GM10248 (cell line): ENCODE data around the gene NUDT2.

Experiments used
- CTCF ChIA-PET: fragments of 300-600 bp; sonication (Branson Sonifier 250); formaldehyde crosslinking; extraction: SDS; loops from one replicate; lab custom pipeline; 2021; ENCODE audit warnings: antibody characterized with exemption; lab: Yijun Ruan, JAX
- POLR2A ChIA-PET: fragments of 350-650 bp; sonication (Branson Sonifier 250); formaldehyde crosslinking; extraction: SDS; loops from one replicate; lab custom pipeline; 2020; ENCODE audit warnings: antibody characterized with exemption; lab: Yijun Ruan, JAX
- DNase-seq: peaks from one replicate; pipeline ENCODE4 v3.0.0; 2012; ENCODE audit errors: extremely low spot score
- TF ChIP-seq, protein P1 (sequence below): IDR thresholded peaks from 2 replicates; pipeline ENCODE4 v1.5.1; 2012; ENCODE audit warnings: mild to moderate bottlenecking, low read depth; ENCODE audit errors: extremely low read depth, missing control alignments, control extremely low read depth

The NUDT2 gene

DNA sequence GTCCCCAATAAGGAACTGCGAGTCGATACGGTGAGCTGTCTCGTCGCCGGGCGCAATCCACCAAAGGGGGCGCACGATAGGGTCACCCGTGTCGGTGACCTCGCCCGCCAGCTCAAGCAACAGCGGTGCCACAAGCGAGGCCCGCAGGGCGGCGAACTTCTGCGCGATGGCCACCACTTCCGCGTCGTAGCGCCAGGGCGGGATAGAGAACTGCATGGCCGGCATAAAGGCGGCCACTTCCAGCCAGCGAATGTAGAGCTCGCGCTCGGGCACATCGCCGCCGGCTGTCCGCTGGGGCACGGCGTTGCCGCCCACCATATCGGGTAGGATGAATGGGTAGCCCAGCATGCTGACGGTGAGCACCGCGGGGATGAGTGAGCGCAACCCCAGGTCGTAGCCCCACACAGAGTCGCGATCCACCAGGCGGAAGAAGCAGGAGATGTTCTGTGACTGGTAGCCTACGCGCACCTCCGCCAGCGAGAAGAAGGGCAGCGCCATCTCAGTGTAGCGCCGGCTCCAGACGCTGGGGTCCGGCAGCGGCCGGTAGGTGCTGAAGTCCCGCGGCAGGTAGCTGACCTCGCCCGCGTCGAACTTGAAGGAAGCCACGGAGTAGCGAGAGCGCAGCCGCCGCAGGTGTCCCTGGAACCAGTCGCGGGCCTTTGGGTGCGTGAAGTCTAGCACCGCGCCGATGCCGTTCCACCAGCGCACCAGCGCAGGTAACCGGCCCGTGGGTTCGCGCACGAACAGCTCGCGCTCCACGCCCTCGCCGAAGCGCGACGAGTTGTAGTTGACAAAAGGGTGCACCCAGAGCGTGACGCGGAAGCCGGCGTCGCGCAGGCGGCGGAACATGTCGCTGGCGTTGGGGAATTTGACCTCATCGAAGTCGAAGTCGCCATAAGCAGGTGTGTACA lies 41.9 kb downstream of the NUDT2 start:
- POLR2A ChIA-PET = no interaction called here
- CTCF ChIA-PET = interaction anchor here (1.2 to 2.0 kb wide), 4 partner anchors 9 to 39 kb away, joined by 3 to 11 read pairs (median 7); no protein-coding TSS in a partner anchor
- TF ChIP-seq, protein P1, sequence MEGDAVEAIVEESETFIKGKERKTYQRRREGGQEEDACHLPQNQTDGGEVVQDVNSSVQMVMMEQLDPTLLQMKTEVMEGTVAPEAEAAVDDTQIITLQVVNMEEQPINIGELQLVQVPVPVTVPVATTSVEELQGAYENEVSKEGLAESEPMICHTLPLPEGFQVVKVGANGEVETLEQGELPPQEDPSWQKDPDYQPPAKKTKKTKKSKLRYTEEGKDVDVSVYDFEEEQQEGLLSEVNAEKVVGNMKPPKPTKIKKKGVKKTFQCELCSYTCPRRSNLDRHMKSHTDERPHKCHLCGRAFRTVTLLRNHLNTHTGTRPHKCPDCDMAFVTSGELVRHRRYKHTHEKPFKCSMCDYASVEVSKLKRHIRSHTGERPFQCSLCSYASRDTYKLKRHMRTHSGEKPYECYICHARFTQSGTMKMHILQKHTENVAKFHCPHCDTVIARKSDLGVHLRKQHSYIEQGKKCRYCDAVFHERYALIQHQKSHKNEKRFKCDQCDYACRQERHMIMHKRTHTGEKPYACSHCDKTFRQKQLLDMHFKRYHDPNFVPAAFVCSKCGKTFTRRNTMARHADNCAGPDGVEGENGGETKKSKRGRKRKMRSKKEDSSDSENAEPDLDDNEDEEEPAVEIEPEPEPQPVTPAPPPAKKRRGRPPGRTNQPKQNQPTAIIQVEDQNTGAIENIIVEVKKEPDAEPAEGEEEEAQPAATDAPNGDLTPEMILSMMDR = no peak
- no peak for DNase-seq

DNA sequence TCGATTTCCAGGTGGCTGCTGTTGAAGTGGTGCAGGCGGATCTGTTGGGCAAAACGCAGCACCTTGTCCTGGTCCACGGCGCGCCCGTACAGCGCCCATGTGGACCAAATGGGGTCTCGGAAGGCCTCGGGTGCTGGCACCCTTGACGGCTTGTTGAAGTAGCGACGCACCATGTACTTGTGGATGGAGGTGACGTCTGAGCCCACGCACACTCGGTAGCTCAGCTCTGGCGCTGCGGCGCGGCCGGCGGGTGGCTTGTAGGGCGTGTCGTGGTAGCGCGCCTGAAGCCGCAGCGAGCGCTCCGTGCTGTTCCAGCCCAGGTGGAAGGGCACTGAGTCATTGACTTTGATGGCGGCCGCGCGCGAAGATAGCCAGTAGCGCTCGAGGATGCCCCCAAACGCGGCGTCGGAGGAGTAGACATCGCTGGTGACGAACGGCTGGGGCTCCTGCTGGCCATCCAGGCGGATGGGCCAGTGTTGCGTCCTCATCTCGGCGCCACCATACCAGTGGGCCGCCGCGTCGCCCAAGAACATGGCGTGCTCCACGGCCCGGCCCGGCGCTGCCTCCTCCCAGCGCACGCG lies 42.6 kb downstream of the NUDT2 start:
- CTCF ChIA-PET = interaction anchor here (1.4 to 9.0 kb wide), 3 partner anchors 25 to 40 kb away, joined by 3 to 162 read pairs (median 11); no protein-coding TSS in a partner anchor
- no peak for DNase-seq
- TF ChIP-seq, protein P1 = no peak
- POLR2A ChIA-PET = no interaction called here

DNA sequence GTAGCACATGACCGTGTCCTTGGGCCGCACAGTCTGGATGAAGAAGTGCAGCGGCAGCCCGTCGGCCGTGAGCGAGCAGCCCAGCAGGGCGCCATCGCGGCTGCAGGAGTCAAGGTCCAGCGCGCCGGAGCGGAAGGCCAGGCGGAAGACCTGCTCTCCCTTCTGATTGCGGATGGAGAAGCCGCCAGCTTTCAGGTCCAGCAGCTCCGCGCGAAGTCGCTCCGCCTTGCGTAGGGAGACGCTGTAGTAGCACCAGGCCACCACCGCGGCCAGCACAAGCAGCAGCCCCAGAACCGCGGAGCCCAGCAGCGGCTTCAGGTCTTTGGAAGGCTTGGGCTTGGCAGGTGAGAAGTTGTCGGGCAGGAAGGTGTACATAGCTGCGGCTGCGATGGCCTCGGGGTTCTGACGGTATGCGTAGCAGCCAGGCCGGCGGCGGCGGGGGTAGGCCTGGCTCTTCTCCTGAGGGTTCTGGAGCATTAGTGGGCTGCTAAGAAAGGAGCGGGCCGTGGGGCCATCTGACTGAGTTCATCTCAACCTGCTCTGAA lies 43.2 kb downstream of the NUDT2 start:
- TF ChIP-seq, protein P1 = no peak
- ChIA-PET POLR2A (interaction anchor here (0.5 kb wide), 1 partner anchor 25 kb away, joined by 3 read pairs; no protein-coding TSS in a partner anchor), CTCF (interaction anchor here (1.7 to 9.0 kb wide), 2 partner anchors 31 to 39 kb away, joined by 5 to 162 read pairs; no protein-coding TSS in a partner anchor)
- no peak for DNase-seq

DNA sequence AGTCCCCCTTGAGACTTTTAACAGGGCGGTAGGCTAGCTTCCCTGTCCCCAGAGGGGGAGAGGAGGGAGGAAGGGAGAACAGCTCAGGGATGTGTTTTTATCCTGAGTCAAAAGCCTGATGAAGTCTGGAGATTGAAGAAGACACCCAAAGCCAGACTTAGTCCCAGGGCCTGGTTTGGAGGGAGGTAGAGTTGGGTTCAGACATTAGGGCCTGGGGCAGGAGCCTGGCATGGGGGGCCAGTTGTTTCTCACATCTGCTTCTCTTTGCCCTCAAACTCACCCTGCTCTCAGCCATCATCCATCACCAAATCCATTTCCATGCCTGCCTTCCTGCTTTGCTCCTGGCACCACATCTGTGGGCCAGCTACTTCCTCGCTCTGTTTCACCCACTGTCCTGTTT lies 44.4 kb downstream of the NUDT2 start:
- TF ChIP-seq, protein P1 = no peak
- ChIA-PET POLR2A (interaction anchor here (0.8 kb wide), 1 partner anchor 42 kb away, joined by 3 read pairs; no protein-coding TSS in a partner anchor), CTCF (interaction anchor here (1.7 to 9.0 kb wide), 2 partner anchors 30 to 40 kb away, joined by 5 to 162 read pairs; no protein-coding TSS in a partner anchor)
- DNase-seq = no peak

DNA sequence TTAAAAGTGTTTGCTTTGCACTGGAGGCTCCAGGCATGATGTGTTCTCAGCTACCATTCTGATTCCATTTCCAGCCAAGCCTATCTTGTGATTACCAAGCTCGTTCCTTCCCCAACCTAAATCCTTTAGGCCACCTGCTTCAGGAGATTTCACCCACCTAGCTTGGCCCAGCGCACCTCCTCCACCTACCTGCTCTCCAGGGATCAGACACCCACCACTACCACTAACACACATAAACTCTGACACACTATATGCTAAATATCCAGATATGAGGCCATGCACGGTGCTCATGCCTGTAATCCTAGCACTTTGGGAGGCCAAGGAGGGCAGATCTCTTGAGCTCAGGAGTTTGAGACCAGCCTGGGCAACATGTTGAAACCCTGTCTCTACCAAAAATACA lies 45.0 kb downstream of the NUDT2 start:
- TF ChIP-seq, protein P1 = no peak
- no peak for DNase-seq
- ChIA-PET POLR2A (interaction anchor here (0.8 kb wide), 1 partner anchor 42 kb away, joined by 3 read pairs; no protein-coding TSS in a partner anchor), CTCF (interaction anchor here (1.7 to 9.0 kb wide), 2 partner anchors 30 to 40 kb away, joined by 5 to 162 read pairs; no protein-coding TSS in a partner anchor)

DNA sequence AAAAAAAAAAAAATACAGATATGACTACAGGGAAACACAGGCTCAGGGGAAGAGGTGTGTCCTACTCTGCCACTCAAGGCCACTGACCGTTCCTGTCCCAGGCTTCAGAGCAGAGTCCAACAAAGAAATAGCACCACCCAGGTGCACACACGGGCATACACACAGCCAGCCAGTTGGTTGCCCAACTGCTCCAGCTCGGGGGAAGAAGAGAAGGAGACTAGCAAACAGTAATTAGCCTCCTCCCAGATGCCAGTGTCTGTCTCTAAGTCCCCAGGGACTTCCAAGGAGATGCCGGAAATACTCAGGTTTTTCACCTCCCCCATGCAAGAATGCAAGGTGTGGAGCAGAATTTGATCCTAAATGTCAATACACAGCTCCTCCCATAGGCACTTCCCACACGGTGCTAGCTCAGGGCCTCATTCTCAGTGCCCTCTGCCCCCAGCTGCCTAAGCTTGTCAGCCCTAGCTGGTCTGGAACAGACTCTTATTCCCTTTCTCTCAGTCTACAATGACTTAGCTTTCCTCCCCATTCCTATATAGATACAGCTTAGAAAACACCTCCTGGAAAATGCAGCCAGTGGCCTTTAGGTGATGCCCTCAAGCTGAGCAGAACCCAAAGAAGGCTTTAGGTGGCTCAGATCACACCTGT lies 45.7 kb downstream of the NUDT2 start:
- TF ChIP-seq, protein P1 = no peak
- CTCF ChIA-PET = interaction anchor here (1.0 to 9.0 kb wide), 5 partner anchors 8 to 302 kb away, joined by 3 to 162 read pairs (median 3); no protein-coding TSS in a partner anchor
- POLR2A ChIA-PET = no interaction called here
- DNase-seq = no peak
